Islet precursor cell (in vitro differentiated cells): ENCODE data around the gene MRPL10.

ENCODE experiments used
- DNase-seq: peaks from one replicate; pipeline ENCODE4 v3.0.0-alpha.2; 2018

MRPL10 gene

DNA sequence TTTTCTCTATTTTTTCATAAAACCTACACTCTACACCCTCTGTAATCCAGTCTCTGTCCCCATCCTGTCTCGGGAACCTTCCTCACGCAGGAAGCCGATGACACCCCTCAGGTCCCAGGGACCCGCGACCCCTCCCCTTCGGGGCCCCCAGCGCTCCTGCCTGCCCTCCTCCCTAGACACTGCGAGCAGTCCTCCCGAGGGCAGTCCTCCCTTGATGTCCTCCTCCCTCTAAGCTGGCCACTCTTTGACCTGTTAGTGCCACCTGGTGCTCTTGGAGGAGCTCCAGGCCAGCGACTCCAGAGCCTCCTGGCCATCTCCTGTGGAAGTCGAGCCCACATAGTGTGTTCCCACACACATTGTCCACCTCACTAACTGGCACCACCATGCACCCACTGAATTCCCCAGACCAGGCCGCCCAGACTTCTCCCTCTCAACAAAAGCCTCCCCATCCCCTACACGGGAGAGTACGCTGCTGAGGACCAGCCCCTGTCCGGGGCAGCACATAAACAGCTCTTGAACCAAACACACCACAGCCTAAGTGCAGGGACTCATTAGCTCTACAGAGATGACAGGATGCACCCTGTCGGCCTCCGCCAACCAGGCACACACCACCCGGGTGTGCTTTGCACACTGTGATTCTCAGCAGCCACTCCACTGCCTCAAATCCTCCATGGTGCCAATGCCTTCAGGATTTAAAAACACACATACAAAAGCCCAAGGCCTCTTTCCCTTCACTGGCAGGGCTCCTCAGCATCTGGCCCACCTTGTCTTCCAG lies 19.0 kb downstream of the MRPL10 start:
- peak; percentile 56 for DNase-seq

DNA sequence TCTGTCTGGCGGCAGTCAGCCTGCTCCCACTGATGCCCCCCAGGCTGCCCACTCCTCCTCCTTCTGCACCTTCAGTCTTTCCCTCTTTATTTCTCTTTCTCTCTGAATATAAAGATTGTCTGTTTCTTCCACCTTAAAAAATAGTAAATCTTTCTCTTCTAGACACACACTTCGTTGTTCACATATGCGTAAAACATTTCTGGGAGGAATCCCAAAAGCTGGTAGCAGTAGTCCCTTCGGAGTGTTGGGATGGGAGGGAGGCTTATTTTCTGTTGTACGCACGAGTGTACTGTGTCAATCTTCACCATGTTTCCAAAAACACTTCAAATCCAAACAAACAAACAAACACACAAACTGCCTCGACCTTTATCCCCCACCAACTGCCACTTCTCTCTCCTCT lies 19.6 kb downstream of the MRPL10 start:
- DNase-seq: peak; percentile 24

DNA sequence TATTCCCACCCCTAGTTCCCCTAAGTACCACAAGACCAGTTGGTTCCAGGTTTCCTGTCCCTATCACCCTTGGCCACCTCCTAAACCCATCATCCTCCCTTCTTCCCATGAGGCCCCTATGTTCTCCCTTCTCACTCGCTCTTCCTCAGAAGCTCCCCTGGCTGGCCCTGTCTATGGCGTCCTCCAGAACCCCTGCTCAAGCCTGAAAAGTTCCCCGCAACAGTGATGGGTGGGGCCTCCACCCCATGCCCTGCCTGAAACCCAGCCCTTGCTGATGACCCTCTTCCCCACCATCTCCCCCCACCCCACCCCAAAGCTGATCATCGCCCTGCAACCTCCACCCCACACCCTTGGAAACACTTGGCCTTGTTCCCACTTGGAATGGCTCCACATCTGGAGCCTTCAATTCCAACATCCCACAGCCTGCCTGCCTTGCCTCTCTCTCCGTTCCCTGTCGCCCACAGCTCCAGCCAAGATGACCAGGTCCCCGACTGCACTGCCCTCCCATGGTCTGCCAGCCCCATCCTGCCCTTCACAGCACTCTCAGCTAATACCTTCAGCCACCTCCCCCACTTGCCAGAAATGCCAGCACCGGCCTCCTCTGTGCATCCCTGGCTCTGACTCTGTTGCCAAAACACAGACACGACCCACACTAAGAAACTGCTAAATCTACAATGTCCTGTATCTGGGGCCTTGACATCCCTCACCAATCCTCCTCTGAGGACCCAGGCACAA lies 20.3 kb downstream of the MRPL10 start:
- DNase-seq: peak; percentile 52

DNA sequence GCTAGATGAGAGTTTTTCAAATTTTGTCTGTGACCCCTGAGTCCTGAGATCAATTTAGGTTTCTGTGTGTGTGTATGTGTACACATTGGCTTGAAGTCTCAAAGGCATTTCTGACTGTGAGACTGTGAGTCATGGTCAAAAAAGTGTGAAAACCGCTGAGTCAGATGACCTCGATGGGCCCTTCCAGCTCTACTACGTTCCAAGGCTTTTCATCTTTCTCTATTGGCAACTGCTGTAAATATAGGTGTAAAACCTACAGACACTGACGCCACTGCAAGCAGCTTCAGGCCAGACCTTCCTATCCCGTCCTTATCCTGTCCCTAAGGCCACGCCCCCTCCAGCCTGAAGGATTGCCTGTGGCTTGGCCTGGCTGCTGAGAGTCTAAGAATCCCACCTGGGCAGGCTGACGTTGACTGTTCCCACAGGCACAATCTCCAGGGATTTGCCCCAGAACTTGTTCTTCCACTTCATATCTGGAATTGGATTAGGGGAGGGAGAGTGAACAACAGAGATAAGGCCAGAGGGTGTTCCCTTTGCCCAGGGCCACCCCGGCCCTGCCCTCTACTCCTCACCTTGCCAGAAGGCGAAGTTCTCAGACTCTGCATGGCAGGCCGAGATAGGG lies 21.0 kb downstream of the MRPL10 start:
- DNase-seq: peak; percentile 100

DNA sequence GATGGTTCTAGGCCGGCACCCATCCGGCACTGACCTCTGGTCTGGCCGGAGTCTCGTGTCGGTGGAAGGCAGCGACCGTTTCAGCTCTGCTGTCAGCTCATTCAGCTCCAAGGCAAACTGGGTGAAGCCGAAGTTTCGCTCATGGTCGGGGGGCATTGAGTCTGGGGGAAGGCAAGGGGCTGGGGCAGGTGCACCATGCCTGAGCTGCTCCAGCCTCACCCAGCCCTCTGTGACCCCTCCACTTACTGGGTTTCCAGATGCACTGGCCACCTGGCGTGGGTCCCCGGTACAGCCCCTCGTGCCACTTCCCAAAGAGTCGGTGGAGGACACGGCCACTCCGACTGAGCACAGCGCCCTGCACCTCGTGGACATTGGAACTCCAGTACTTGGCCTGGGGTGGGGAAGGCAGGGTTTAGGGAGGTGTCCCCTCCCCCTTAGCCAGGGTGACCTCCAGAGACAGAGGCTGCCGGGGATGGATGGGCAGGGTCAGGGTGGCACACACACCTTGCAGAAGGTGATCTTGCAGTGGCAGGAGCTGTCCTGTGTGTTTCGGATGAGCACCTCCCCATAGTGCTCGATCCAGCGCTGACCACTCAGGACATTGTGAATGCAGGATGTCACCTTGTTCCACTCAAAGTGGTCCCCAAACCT lies 22.4 kb downstream of the MRPL10 start:
- DNase-seq: peak; percentile 51

DNA sequence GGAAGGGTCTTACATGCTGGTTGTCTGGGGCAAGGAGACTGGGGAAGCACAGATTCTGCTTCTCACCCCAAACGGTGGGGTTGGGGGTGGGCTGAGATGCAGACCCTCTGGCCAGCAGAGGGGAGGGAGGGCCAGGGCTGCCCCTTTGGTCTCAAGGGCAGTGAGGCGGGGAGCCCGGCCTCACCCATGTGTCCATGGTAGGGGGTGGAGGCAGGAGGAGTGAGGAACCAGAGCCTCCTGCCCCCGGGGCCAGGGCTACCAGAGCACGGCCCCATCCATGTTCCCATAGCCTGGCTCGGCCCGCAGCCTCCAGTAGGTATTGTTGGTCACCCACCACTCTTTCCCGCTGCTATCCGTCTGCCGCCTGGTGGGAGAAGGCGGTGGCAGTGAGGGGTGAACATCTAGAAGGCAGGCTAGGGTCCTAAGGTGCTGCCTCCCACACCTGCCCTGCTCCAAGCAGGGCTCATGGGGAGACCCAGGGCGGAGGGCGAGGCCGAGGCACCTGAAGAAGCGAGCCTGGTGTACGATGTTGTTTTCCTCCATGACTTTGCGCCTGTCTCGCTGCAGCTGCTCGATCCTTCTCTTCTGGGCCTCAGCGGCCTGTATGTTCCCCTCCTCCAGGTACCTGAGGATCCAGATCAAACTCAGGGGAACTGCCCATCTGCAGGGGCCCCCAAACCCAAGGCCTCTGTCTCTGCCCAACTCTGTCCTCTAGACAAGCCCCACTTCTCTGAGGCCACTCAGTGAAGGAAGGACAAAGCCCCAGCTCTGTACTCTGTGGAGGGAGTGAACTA lies 23.1 kb downstream of the MRPL10 start:
- no peak for DNase-seq

DNA sequence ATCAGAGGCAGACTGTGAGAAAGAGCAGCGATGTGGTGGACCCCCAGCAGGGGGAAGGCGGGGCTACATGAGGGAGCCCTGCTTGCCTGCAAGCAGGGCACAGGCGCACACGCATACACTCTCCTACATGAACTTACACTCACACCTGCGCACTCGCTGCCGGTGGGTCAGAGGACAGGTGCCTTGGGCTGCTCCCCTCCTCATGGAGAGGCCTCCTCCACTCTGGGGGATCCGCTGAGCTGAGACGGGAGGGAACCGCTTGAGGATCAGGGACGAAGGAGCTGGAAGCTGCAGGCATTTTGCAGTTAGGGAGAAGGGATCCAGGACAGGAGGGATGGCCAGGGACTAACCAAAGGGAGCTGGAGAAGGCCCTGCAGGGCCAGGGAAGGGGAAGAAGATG lies 23.9 kb downstream of the MRPL10 start:
- DNase-seq: peak; percentile 47

DNA sequence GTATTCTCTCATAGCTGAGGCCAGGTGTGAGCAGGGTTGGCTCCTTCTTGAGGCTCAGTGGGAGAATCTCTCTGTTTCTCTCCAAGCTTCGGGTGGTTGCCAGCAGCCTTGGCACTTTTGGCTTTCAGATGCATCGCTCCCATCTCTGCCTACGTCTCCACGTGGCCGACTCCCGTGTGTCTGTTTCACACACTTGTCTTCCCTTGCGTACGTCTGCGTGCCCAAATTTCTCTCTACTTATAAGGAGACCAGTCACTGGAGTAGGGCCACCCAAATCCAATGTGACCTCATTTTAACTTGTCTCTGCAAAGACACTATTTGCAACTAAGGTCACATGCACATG lies 24.5 kb downstream of the MRPL10 start:
- DNase-seq: peak; percentile 51

DNA sequence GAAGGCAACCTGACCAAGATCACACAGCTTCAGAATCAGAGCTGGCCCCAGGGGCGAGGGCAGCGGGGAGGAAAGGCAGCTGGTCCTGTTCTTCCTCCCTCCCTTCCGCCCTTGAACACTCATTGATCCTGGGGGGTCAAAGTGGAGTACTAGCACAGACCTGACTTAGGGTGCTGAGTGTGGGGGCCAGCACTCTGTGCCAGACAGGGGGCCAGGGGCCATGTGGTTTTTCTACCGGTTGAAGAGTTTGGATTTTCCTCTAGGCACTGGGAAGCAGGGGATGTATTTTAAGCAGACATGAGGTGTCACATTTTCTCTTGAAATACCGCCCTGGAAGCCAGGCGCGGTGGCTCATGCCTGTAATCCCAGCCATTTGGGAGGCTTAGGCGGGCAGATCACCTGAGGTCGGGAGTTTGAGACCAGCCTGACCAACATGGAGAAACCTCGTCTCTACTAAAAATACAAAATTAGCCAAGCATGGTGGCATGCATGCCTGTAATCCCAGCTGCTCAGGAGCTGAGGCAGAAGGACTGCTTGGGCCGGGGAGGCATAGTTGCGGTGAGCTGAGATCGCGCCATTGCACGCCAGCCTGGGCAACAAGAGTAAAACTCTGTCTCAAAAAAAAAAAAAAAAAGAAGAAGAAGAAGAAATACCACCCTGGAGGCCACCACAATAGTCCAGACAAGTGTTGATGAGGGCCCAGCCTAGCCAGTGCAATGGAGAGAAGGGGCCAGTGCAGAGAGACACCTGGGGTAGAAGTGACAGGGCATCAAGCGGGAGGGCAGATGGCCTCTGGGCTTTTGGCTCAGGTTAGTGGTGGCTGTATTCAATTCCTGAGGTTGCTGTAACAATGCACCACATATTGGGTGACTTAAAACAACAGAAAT lies 25.1 kb downstream of the MRPL10 start:
- DNase-seq: peak; percentile 39

DNA sequence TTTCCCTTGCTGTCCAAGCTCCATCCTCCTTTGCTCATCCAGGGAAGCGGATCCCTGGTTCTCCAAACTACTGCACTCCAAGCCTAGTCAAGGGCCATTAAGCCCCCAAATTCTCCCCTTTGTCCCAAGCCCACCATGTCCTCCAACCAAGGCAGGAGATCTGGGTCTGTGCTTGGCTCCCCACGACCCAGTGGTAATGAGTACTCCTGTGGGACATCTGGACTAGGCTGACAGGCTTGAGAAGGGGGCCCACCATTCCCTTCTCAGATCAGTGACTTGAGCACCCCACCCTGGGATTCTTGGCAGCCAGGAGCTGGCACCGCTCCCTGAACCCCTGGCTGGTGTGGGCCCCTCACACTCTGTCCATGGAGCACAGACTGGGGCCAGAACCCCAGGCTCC lies 26.9 kb downstream of the MRPL10 start:
- DNase-seq: peak; percentile 45

DNA sequence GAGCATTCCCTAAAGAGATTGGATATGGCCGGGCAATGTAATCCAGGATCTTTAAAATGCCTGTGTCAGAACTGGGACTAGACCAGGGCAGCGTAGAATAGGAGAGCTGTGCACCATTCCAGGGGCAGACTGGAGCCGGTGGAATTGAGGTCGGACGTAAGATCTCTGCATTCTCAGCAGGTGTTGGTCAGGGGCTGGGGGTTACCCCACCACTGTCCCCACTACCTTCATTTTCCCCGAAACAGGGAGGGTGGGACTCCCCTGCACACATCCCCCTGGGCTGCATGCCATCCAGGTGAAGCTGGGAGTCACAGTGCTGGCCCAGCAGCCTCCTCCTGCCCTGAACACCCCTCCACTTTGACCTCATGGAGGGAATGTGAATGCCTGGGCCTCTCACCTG lies 27.6 kb downstream of the MRPL10 start:
- peak; percentile 50 for DNase-seq

DNA sequence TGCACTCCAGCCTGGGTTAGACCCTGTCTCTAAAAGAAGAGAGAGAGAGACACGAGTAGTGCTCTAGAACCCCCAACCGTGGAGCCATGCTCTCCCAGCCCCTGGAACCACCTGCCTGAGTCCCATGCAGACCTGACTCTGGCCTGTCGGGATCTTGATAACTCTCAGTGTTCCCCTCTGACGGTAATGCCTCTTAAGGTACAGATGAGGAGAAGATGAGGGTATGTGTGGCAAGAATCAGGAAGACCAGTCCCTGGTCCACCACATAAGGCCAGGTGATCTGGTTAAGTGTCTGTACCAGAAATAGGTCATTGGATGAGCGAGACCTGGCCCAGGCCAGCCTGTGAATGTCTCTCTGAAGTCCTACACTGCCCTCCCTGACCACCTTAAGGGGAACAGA lies 28.1 kb downstream of the MRPL10 start:
- peak; percentile 50 for DNase-seq

DNA sequence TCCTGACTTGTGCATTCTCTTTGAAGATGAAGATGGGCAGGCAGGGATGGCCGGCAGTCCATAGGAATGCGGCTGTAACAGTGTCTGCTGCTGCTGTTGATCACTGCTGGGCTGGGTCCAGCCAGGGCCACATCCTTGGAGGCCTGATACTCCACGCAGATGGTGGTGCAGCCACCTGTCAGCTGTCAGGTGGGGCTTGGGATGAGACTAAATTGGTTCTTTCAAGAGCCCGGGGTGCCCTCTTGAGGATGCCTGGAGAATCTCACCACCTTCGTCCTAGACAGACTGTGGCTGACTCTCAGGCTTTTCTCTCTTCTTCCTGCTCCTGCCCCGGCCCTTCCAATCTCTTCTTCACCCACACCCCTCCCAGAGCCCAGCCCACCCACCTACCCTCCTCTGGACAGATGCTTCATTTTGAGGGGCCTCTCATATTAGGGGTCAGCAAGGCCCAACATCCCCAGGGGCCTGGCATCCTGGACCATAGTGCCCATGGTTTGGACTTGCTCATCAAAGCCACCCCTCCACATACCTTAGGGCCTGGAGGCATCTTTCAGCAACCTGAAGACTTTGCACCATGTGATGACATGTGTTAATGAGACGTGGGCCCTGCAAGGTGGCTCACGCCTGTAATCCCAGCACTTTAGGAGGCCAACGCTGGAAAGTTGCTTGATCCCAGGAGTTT lies 28.9 kb downstream of the MRPL10 start:
- DNase-seq: peak; percentile 90

DNA sequence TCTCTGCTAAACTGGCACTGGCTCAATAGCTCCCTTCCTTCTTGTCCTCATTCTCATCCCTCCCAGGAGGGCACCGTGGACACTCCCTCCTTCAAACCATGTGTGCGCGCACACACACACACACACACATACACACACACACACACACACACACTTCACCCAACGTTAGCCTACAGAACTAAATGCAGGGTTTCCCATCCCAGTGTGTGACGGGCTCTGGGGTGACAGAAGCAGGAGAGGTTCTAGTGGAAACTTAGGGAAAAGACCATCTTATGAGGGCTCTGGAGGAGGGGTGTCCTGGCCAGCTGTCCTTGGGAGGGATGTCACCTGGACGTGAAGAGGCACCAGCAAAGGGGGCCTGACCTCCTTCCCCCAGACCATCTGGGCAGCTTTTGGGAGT lies 29.4 kb downstream of the MRPL10 start:
- DNase-seq: peak; percentile 46

DNA sequence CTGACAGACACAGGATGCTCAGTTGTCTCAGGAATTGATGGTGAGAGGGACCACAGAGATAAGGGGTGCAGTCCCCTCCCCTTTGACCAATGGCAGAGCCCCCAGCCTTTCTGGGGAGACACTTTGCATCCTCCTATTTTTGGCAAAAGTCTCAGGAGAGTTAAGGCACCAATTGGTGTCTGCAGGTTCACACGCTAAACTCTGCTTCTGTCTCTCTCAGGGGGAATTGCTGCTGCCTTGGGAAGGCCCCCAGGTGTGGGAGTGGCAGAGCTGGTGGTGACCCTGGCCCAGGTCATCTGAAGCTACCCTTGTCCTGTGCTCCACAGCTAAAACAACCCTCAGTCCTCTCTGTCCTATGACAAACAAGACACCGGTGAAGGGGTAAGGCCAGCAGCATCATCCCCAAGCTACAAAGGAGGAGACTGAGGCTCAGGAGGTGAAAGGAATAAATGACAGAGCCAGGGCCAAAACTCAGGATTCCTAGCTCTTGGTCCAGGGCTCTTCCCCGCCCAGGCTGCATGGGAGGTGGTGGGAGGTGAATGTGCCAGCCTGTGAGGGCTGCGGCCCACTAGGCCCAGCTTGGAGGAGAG lies 30.1 kb downstream of the MRPL10 start:
- DNase-seq: peak; percentile 51

DNA sequence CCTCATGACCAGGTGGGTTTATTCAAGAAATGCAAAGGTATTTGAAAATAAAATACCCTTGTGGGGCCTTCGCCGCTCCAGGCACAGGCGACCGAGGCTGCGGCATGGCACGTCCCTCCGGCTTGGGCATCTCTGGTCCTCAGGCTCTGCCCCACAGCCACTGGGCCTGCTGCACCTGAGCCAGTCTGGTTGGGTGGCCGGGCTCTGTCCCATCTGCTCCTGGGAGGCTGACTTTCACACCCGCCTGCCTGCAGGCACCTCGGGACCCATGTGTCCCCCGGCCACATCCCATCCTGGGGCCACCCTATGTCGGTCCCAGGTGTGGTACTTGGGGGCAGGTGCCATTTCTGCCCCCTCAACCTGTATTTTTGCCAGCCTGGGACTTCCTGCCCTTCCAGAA lies 30.7 kb downstream of the MRPL10 start:
- no peak for DNase-seq

DNA sequence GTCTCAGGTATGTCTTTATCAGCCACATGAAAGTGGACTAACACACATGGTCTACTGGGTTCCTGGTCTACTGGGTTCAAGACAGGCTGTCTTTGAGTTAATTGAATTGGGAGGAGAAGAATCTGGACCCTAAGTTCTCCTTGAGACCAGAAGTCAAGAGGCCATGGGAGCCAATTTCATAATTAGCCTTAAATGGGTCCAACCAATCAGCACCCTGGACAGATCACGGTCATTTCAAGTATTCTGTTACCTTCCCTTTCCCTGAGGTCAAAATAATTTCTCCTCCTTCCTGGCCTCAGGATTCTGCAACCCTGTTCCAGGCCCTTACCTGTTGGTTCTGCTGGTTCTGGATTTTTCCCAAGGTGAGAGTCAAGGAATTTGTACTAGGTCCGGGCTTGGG lies 33.5 kb downstream of the MRPL10 start:
- DNase-seq: no peak

DNA sequence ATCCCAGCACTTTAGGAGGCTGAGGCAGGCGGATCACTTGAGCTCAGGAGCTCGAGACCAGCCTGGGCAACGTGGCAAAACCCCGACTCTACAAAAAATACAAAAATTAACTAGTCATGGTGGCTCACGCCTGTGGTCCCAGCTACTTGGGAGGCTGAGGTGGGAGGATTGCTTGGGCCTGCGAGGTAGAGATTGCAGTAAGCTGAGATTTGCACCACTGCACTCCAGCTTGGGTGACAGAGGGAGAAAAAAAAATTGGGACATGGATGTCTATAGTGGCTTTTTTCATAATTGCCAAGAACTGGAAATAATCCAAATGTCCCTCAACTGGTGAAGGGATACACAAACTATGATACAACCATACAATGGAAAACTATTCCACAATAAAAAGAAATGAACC lies 38.4 kb downstream of the MRPL10 start:
- DNase-seq: no peak

DNA sequence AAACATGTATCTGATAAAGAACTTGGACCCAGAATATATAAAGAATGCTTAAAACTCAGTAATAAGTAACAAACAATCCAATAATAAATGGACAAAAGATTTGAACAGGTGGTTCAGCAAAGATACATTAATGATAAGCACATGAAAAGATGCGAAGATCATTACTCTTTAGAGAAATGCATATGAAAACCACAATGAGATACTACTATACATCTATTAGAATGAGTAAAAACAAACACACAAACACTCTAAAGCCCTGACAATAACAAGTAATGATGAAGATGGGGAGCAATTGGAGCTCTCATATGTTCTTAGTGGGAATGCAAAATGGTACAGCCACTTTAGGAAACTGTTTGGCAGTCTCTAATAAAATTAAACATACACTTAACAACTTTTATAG lies 38.9 kb downstream of the MRPL10 start:
- DNase-seq: no peak

DNA sequence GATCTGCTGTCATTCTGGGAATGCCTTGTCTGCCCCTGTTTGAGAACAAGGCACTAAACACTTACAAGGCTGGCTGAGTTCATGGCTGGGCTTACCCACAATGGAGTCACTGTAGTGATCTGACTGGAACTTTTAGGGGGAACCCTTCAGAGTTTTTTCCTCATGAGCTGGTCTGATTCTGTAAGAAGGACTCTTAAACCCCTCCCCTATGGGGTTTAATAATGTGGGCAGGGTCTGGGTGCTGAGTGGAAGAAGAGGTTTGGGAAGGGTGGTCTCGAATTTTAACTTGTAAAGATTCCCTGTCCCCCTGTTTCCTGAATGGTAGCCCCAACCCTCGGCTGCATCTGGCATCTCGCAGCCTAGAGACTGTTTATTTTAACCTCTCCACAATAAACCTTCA lies 40.3 kb downstream of the MRPL10 start:
- no peak for DNase-seq
